HEK293 (cell line): ENCODE data around the gene SLC25A41.

Experiments used
- CTCF ChIA-PET: fragments of 350-600 bp; formaldehyde crosslinking; extraction: SDS; loops from one replicate; lab custom pipeline; 2021; ENCODE audit warnings: antibody characterized with exemption; lab: Yijun Ruan, JAX
- POLR2A ChIA-PET: fragments of 300-600 bp; formaldehyde crosslinking; extraction: SDS; loops from one replicate; lab custom pipeline; 2020; ENCODE audit warnings: antibody characterized with exemption, inconsistent platforms; lab: Yijun Ruan, JAX
- H3K27ac ChIP-seq: fragments of 200-500 bp; sonication (Bioruptor generic); 2 replicates; pipeline ENCODE4 v1.5.1; 2014; ENCODE audit warnings: low read depth, low read length, control low read depth, inconsistent platforms; ENCODE audit errors: extremely low read depth
- H3K36me3 ChIP-seq, 2 experiments: fragments of 200-500 bp in 1 of 2; sonication (Bioruptor generic) in 1 of 2; 1 replicate in 1 of 2; 2 replicates in 1 of 2; pipeline ENCODE4 v1.5.1; 2014 to 2017; ENCODE audit warnings: inconsistent platforms in 2 of 2, low read length in 2 of 2; ENCODE audit not compliant: control insufficient read depth in 2 of 2, insufficient read depth in 1 of 2
- H3K4me1 ChIP-seq: fragments of 200-500 bp; sonication (Bioruptor generic); 2 replicates; pipeline ENCODE4 v1.5.1; 2014; ENCODE audit warnings: mild to moderate bottlenecking, low read length, inconsistent platforms; ENCODE audit not compliant: control insufficient read depth, insufficient read depth
- H3K4me3 ChIP-seq: 2 replicates; pipeline ENCODE4 v1.5.1; 2011; ENCODE audit warnings: low read depth, mild to moderate bottlenecking, control low read depth, low read length, moderate library complexity
- H3K9me3 ChIP-seq: fragments of 200-500 bp; sonication (Bioruptor generic); 2 replicates; pipeline ENCODE4 v1.5.1; 2014; ENCODE audit warnings: low read depth, low read length, inconsistent platforms; ENCODE audit not compliant: control insufficient read depth, insufficient read depth
- EGR2 ChIP-seq: fragments of 450-650 bp; formaldehyde crosslinking; IDR thresholded peaks from 2 replicates; pipeline ENCODE4 v1.5.1; 2016; ENCODE audit warnings: low read depth, missing biosample characterization, missing genetic modification characterization
- FEZF1 ChIP-seq: fragments of 450-650 bp; formaldehyde crosslinking; IDR thresholded peaks from 2 replicates; pipeline ENCODE4 v1.5.1; 2016; ENCODE audit warnings: missing biosample characterization, missing genetic modification characterization
- IKZF3 ChIP-seq: fragments of 450-650 bp; IDR thresholded peaks from 2 replicates; pipeline ENCODE4 v1.5.0; 2018; ENCODE audit warnings: missing biosample characterization, mild to moderate bottlenecking, missing genetic modification characterization, moderate library complexity
- OSR2 ChIP-seq: fragments of 450-650 bp; formaldehyde crosslinking; IDR thresholded peaks from 2 replicates; pipeline ENCODE4 v1.5.1; 2016; ENCODE audit warnings: missing biosample characterization, missing genetic modification characterization
- SP7 ChIP-seq: fragments of 450-650 bp; formaldehyde crosslinking; IDR thresholded peaks from 2 replicates; pipeline ENCODE4 v1.5.1; 2016; ENCODE audit warnings: missing biosample characterization, missing genetic modification characterization
- ZEB2 ChIP-seq: fragments of 450-650 bp; formaldehyde crosslinking; IDR thresholded peaks from 2 replicates; pipeline ENCODE4 v1.5.1; 2016; ENCODE audit warnings: missing biosample characterization, missing genetic modification characterization
- ZFHX2 ChIP-seq: fragments of 450-650 bp; formaldehyde crosslinking; conservative IDR thresholded peaks from 2 replicates; pipeline ENCODE4 v1.5.1; 2016; ENCODE audit warnings: missing biosample characterization, missing genetic modification characterization
- ZNF221 ChIP-seq: fragments of 450-650 bp; formaldehyde crosslinking; IDR thresholded peaks from 2 replicates; pipeline ENCODE4 v1.5.1; 2017; ENCODE audit warnings: missing biosample characterization, missing genetic modification characterization, borderline replicate concordance
- ZNF335 ChIP-seq: fragments of 450-650 bp; formaldehyde crosslinking; conservative IDR thresholded peaks from 2 replicates; pipeline ENCODE4 v1.5.1; 2016; ENCODE audit warnings: missing biosample characterization, missing genetic modification characterization
- ZNF341 ChIP-seq: fragments of 450-650 bp; formaldehyde crosslinking; IDR thresholded peaks from 2 replicates; pipeline ENCODE4; 2016; ENCODE audit warnings: low read depth, missing biosample characterization, missing genetic modification characterization
- ZNF354C ChIP-seq: fragments of 450-650 bp; formaldehyde crosslinking; IDR thresholded peaks from 2 replicates; pipeline ENCODE4 v1.5.1; 2016; ENCODE audit warnings: missing biosample characterization, missing genetic modification characterization, low read depth, borderline replicate concordance
- ZNF423 ChIP-seq: fragments of 450-650 bp; formaldehyde crosslinking; IDR thresholded peaks from 2 replicates; pipeline ENCODE4 v1.5.1; 2016; ENCODE audit warnings: missing biosample characterization, missing genetic modification characterization
- ZNF510 ChIP-seq: fragments of 450-650 bp; formaldehyde crosslinking; IDR thresholded peaks from 2 replicates; pipeline ENCODE4 v1.5.1; 2018; ENCODE audit warnings: mild to moderate bottlenecking, missing genetic modification characterization, missing biosample characterization; ENCODE audit not compliant: insufficient replicate concordance
- ZNF670 ChIP-seq: fragments of 450-650 bp; formaldehyde crosslinking; IDR thresholded peaks from 2 replicates; pipeline ENCODE4 v1.5.1; 2016; ENCODE audit warnings: missing biosample characterization, missing genetic modification characterization, low read depth
- ZNF76 ChIP-seq: fragments of 450-650 bp; formaldehyde crosslinking; IDR thresholded peaks from 2 replicates; pipeline ENCODE4; 2016; ENCODE audit warnings: low read depth, missing biosample characterization, missing genetic modification characterization, borderline replicate concordance
- ZNF785 ChIP-seq: fragments of 450-650 bp; formaldehyde crosslinking; IDR thresholded peaks from 2 replicates; pipeline ENCODE4 v1.5.1; 2016; ENCODE audit warnings: missing biosample characterization, missing genetic modification characterization
- TF ChIP-seq, protein P1 (sequence below): fragments of 450-650 bp; formaldehyde crosslinking; IDR thresholded peaks from 2 replicates; pipeline ENCODE4; 2016; ENCODE audit warnings: missing biosample characterization, missing genetic modification characterization

Gene SLC25A41

DNA sequence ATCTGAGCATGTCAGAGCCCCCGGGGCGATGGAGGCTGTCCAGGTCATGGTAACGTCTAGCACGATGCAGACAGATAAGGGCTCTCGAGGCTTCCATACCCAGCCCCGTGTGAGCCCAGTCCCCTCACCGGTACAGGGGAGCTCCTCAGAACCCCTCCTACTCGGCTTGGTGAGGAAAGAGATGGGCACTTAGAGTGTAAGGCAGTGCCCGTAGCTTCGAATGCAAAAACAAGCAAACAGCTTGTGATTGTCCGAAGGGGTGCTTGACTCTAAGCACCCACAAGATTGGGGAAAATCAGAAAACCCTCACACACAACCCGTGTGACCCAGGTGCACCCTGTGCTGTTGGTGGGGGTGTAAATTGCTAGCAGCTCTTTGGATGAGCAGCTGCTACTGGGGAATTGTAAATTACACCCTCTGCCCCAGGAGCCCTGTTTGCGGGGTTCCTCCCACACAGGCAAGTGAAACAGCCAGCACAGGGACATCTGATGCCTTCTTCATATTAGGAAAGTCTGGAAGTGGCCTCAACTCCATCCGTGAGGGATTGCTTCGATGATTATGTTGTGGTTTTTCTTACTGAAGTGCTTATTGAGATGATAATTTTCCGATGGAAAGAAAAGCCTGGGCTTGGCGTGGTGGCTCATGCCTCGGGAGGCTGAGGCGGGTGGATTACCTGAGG lies 56.9 kb downstream of the SLC25A41 start:
- Histone ChIP-seq H3K36me3 (peaks cover 12 to 31% of the 10 kb centered on the region in 2 experiments), H3K4me1 (peaks cover 3% of the 10 kb centered on the region; the same call in 1 of the 2 replicates), H3K27ac (no peak overlapping the region), H3K4me3 (no peak overlapping the region), H3K9me3 (no peaks in the 10 kb centered on the region)
- ChIA-PET CTCF (no interaction called here), POLR2A (interaction anchor here (1.2 to 1.5 kb wide), 2 partner anchors 17 to 48 kb away, joined by 3 to 4 read pairs; partner anchors contain the start of genes GTF2F1 and KHSRP)
- TF ChIP-seq ZFHX2 (peak; percentile 60), ZNF221 (tag by site-specific recombination) (no peak), ZNF423 (tag by site-specific recombination) (no peak), ZNF76 (no peak), ZEB2 (tag by site-specific recombination) (no peak), FEZF1 (tag by site-specific recombination) (no peak), EGR2 (peak; percentile 24; the same call in 1 of the 2 replicates), SP7 (tag by site-specific recombination) (peak; percentile 46), ZNF670 (tag by site-specific recombination) (no peak), ZNF341 (tag by site-specific recombination) (peak; percentile 33; the same call in 1 of the 2 replicates), ZNF510 (tag by site-specific recombination) (no peak), IKZF3 (tag by site-specific recombination) (no peak), OSR2 (tag by site-specific recombination) (0 out of 2 replicates have a peak, but pooled peaks have one; percentile 10), ZNF335 (tag by site-specific recombination) (0 out of 2 replicates have a peak, but pooled peaks have one; percentile 24), ZNF354C (tag by site-specific recombination) (no peak), ZNF785 (tag by site-specific recombination) (no peak)
- TF ChIP-seq, protein P1, sequence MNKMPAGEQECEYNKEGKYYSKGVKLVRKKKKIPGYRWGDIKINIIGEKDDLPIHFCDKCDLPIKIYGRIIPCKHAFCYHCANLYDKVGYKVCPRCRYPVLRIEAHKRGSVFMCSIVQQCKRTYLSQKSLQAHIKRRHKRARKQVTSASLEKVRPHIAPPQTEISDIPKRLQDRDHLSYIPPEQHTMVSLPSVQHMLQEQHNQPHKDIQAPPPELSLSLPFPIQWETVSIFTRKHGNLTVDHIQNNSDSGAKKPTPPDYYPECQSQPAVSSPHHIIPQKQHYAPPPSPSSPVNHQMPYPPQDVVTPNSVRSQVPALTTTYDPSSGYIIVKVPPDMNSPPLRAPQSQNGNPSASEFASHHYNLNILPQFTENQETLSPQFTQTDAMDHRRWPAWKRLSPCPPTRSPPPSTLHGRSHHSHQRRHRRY (tag by site-specific recombination), result no peak
